H1 (cell line): Measurements from ENCODE around the gene LDHAL6A. TPM values are rescaled to one million over a fixed set of nuclear protein-coding genes. Genes with fewer than 3 reads are reported as not detected.

Experiments
- CTCF ChIA-PET: fragments of 300-600 bp; sonication (Branson Sonifier 250); formaldehyde crosslinking; loops from one replicate; lab custom pipeline; 2021; ENCODE audit not compliant: partially characterized antibody; lab: Charles Lee
- POLR2A ChIA-PET: fragments of 300-600 bp; sonication (Branson Sonifier 250); formaldehyde crosslinking; loops from one replicate; lab custom pipeline; 2021; ENCODE audit warnings: inconsistent platforms; ENCODE audit not compliant: partially characterized antibody; lab: Charles Lee
- DNase-seq, 2 experiments: peaks; one replicate each; pipeline versions ENCODE4 v3.0.0 to v3.0.0-alpha.2; 2010 to 2022; ENCODE audit warnings: low spot score in 2 of 2, low read depth in 1 of 2, mixed read lengths in 1 of 2
- FAIRE-seq: peaks from 2 replicates; lab custom pipeline; 2011; peaks lifted over from hg19 to GRCh38; lab: Jason Lieb, UNC
- H2AFZ ChIP-seq: 2 replicates; pipeline ENCODE4 v1.8.1; 2012; ENCODE audit warnings: low read length, inconsistent platforms
- H2AK5ac ChIP-seq: 2 replicates; pipeline ENCODE4 v1.6.1; 2013; ENCODE audit warnings: low read depth, low read length
- H2BK120ac ChIP-seq: replicated peaks from 2 replicates; pipeline ENCODE3; 2013; ENCODE audit warnings: low read depth, low read length, inconsistent platforms
- H2BK12ac ChIP-seq: 2 replicates; pipeline ENCODE4 v1.6.1; 2013; ENCODE audit warnings: low read depth, low read length
- H2BK15ac ChIP-seq: 2 replicates; pipeline ENCODE4 v1.6.1; 2013; ENCODE audit warnings: low read length
- H2BK20ac ChIP-seq: 2 replicates; pipeline ENCODE4 v1.6.1; 2013; ENCODE audit warnings: low read length
- H2BK5ac ChIP-seq: 2 replicates; pipeline ENCODE4 v1.6.1; 2013; ENCODE audit warnings: low read depth, low read length
- H3K14ac ChIP-seq: 2 replicates; pipeline ENCODE4 v1.6.1; 2013; ENCODE audit warnings: inconsistent platforms; ENCODE audit not compliant: insufficient read length
- H3K18ac ChIP-seq: 2 replicates; pipeline ENCODE4 v1.6.1; 2013; ENCODE audit warnings: low read length; ENCODE audit errors: extremely low read depth
- H3K23ac ChIP-seq: 2 replicates; pipeline ENCODE4 v1.6.1; 2013; ENCODE audit warnings: inconsistent platforms; ENCODE audit not compliant: insufficient read length
- H3K23me2 ChIP-seq: 2 replicates; pipeline ENCODE4 v1.6.1; 2013; ENCODE audit warnings: low read depth, low read length
- H3K27ac ChIP-seq: 2 replicates; pipeline ENCODE4 v1.6.1; 2011; ENCODE audit warnings: low read depth, low read length, inconsistent platforms
- H3K27me3 ChIP-seq, 4 experiments: replicated peaks in 1 of 4; 1 replicate in 1 of 4; 2 replicates in 3 of 4; pipeline versions ENCODE4 v1.6.1 to v1.8.1; 2011 to 2013; ENCODE audit warnings: low read length in 3 of 4, mild to moderate bottlenecking in 3 of 4, inconsistent platforms in 2 of 4, mixed read lengths in 2 of 4, moderate library complexity in 1 of 4; ENCODE audit not compliant: control insufficient read depth in 3 of 4, insufficient read depth in 3 of 4; ENCODE audit errors: extremely low read depth in 1 of 4
- H3K36me3 ChIP-seq, 4 experiments: 2 replicates each; pipeline versions ENCODE4 v1.6.1 to v1.8.1; 2011 to 2013; ENCODE audit warnings: mild to moderate bottlenecking in 4 of 4, low read length in 3 of 4, moderate library complexity in 2 of 4, control low read depth in 1 of 4, inconsistent platforms in 1 of 4; ENCODE audit not compliant: insufficient read depth in 4 of 4, control insufficient read depth in 2 of 4
- H3K4ac ChIP-seq: replicated peaks from 2 replicates; pipeline ENCODE3; 2013; ENCODE audit warnings: low read length, low read depth, mixed read lengths, inconsistent platforms; ENCODE audit not compliant: insufficient read length
- H3K4me1 ChIP-seq, 4 experiments: replicated peaks in 1 of 4; 1 replicate in 1 of 4; 2 replicates in 3 of 4; pipeline versions ENCODE4 v1.6.1 to v1.8.1; 2011 to 2013; ENCODE audit warnings: low read length in 3 of 4, inconsistent platforms in 2 of 4, mixed read lengths in 1 of 4; ENCODE audit not compliant: insufficient read depth in 4 of 4, control insufficient read depth in 3 of 4
- H3K4me2 ChIP-seq, 2 experiments: 2 replicates each; pipeline versions ENCODE4 v1.6.1 to v1.8.1; 2011 to 2013; ENCODE audit warnings: low read depth in 2 of 2, low read length in 2 of 2, control low read depth in 1 of 2, inconsistent platforms in 1 of 2, mild to moderate bottlenecking in 1 of 2; ENCODE audit not compliant: insufficient read depth in 1 of 2
- H3K4me3 ChIP-seq, 4 experiments: fragments of 200-600, 300-600 bp in 1 of 4; sonication (generic), shearing (Covaris generic), sonication (Bioruptor Twin) in 1 of 4; 2 replicates each; pipeline versions ENCODE4 v1.5.1 to v1.8.1; 2011 to 2016; ENCODE audit warnings: low read length in 4 of 4, low read depth in 3 of 4, control low read depth in 2 of 4, inconsistent platforms in 2 of 4, mild to moderate bottlenecking in 2 of 4, mixed read lengths in 1 of 4, moderate library complexity in 1 of 4; ENCODE audit not compliant: insufficient read depth in 2 of 4; ENCODE audit errors: extremely low read depth in 1 of 4
- H3K56ac ChIP-seq: replicated peaks from 2 replicates; pipeline ENCODE3; 2013; ENCODE audit warnings: low read depth, mild to moderate bottlenecking, mixed read lengths, low read length, inconsistent platforms; ENCODE audit not compliant: insufficient read length
- H3K79me1 ChIP-seq: 2 replicates; pipeline ENCODE4 v1.6.1; 2013; ENCODE audit warnings: low read depth, low read length, control low read depth
- H3K79me2 ChIP-seq, 2 experiments: 2 replicates each; pipeline versions ENCODE4 v1.6.1 to v1.8.1; 2012 to 2013; ENCODE audit warnings: low read length in 2 of 2, mild to moderate bottlenecking in 2 of 2, inconsistent platforms in 1 of 2; ENCODE audit not compliant: insufficient read depth in 2 of 2, control insufficient read depth in 1 of 2
- H3K9ac ChIP-seq, 4 experiments: replicated peaks in 1 of 4; 1 replicate in 1 of 4; 2 replicates in 3 of 4; pipeline versions ENCODE4 v1.6.1 to v1.8.1; 2011 to 2013; ENCODE audit warnings: low read depth in 3 of 4, low read length in 3 of 4, control low read depth in 2 of 4, mild to moderate bottlenecking in 2 of 4, moderate library complexity in 2 of 4, inconsistent platforms in 1 of 4; ENCODE audit errors: extremely low read depth in 1 of 4
- H3K9me3 ChIP-seq, 2 experiments: 2 replicates each; pipeline versions ENCODE4 v1.6.1 to v1.8.1; 2012 to 2013; ENCODE audit warnings: mild to moderate bottlenecking in 2 of 2, moderate library complexity in 2 of 2, control low read depth in 1 of 2, inconsistent platforms in 1 of 2, low read depth in 1 of 2, low read length in 1 of 2, mixed read lengths in 1 of 2; ENCODE audit not compliant: insufficient read depth in 2 of 2
- H4K20me1 ChIP-seq, 2 experiments: replicated peaks in 1 of 2; 2 replicates each; pipeline versions ENCODE3 to v1.8.1; 2011 to 2013; ENCODE audit warnings: inconsistent platforms in 2 of 2, low read length in 2 of 2, mild to moderate bottlenecking in 1 of 2; ENCODE audit not compliant: insufficient read depth in 2 of 2, control insufficient read depth in 1 of 2
- H4K5ac ChIP-seq: 2 replicates; pipeline ENCODE4 v1.6.1; 2013; ENCODE audit warnings: low read length, low read depth, mixed read lengths, inconsistent platforms; ENCODE audit not compliant: insufficient read length
- H4K8ac ChIP-seq: 2 replicates; pipeline ENCODE4 v1.8.0; 2013; ENCODE audit warnings: mild to moderate bottlenecking, moderate library complexity, low read length, inconsistent platforms; ENCODE audit not compliant: insufficient read depth; ENCODE audit errors: extremely low read depth
- H4K91ac ChIP-seq: replicated peaks from 2 replicates; pipeline ENCODE3; 2013; ENCODE audit warnings: low read length, mixed read lengths, inconsistent platforms; ENCODE audit not compliant: insufficient read length
- ATF3 ChIP-seq: IDR thresholded peaks from 2 replicates; pipeline ENCODE4 v1.6.1; 2011; ENCODE audit warnings: low read depth, mild to moderate bottlenecking, low read length; ENCODE audit not compliant: insufficient read depth
- BACH1 ChIP-seq: IDR thresholded peaks from 2 replicates; pipeline ENCODE4 v1.6.1; 2012; ENCODE audit warnings: low read length, improper control_type of control experiment
- EZH2 ChIP-seq: fragments of 200-600 bp; sonication (generic); IDR thresholded peaks from 2 replicates; pipeline ENCODE4 v1.7.1; 2012; ENCODE audit warnings: low read depth, mild to moderate bottlenecking, moderate library complexity, low read length, inconsistent platforms; ENCODE audit not compliant: severe bottlenecking
- KDM4A ChIP-seq: IDR thresholded peaks from one replicate; pipeline ENCODE4 v1.7.1; 2012; ENCODE audit warnings: low read depth, mild to moderate bottlenecking, moderate library complexity, low read length, inconsistent platforms; ENCODE audit not compliant: severe bottlenecking
- KDM5A ChIP-seq: fragments of 200-600 bp; IDR thresholded peaks from 2 replicates; pipeline ENCODE4 v1.7.1; 2012; ENCODE audit warnings: mild to moderate bottlenecking, low read length, inconsistent platforms, mixed read lengths
- NRF1 ChIP-seq: IDR thresholded peaks from 2 replicates; pipeline ENCODE4 v1.6.1; 2011; ENCODE audit warnings: mild to moderate bottlenecking, low read depth, low read length, improper control_type of control experiment
- SIRT6 ChIP-seq: IDR thresholded peaks from one replicate; pipeline ENCODE4 v1.7.1; 2012; ENCODE audit warnings: low read length, inconsistent platforms
- SP2 ChIP-seq: IDR thresholded peaks from 2 replicates; pipeline ENCODE4 v1.6.1; 2012; ENCODE audit warnings: mild to moderate bottlenecking, low read length, inconsistent platforms
- TAF1 ChIP-seq: IDR thresholded peaks from 2 replicates; pipeline ENCODE4 v1.6.1; 2011; ENCODE audit warnings: mild to moderate bottlenecking, low read depth, low read length
- WGBS, 2 experiments: shearing (Covaris generic) in 1 of 2; methylation state at CpG; one replicate each; pipeline versions ENCODE4 v1.1.6 to v1.1.7; 2013 to 2015; ENCODE audit warnings: low lambda C conversion rate in 2 of 2, mixed read lengths in 2 of 2, inconsistent platforms in 1 of 2, low coverage in 1 of 2, missing lambda C conversion rate in 1 of 2; ENCODE audit not compliant: insufficient replicate concordance in 2 of 2, insufficient coverage in 1 of 2, insufficient read length in 1 of 2; ENCODE audit errors: extremely low coverage in 1 of 2, missing lambda C conversion rate in 1 of 2; 5-methylcytosine and 5-hydroxymethylcytosine counted together
- polyA plus RNA-seq, 7 experiments: library from polyadenylated mRNA; depleted of rRNA in 3 of 7; stranded (reverse) in 5 of 7; unstranded in 2 of 7; fragments of >200 nt in 5 of 7; fragments of 200-250 nt in 2 of 7; gene quantifications; 1 replicate in 5 of 7; 2 replicates in 1 of 7; 4 replicates in 1 of 7; pipeline versions ENCODE4 v1.2.1 to v1.2.3, GENCODE V29; 2011 to 2013; ENCODE audit warnings: missing spikeins in 2 of 7, mixed read lengths in 2 of 7
- total RNA-seq: library from RNA; stranded (reverse); fragmentation: NEBNext Ultra II Directional; extraction: Animal tissue kit (Norgen Biotek cat#: 25700); gene quantifications from 2 replicates; pipeline ENCODE4 v1.2.1, GENCODE V29; 2021

The LDHAL6A gene
- total and polyA plus RNA-seq, 2 of the 8 experiments (the other 6 are each of a cell fraction or from before 2014, with no cell fraction given) = not detected

GRCh38 chr11:18524248-18524647 lies 68.6 kb downstream of the LDHAL6A start:
- ChIA-PET POLR2A (no interaction called here), CTCF (interaction anchor here (2.5 kb wide), 1 partner anchor 16 kb away, joined by 10 read pairs; no protein-coding TSS in a partner anchor)
- 82% methylated on average over 1 of the region's 1 CpG; no CpG with 5 or more reads in 1 of the 2 experiments for WGBS, 2 experiments

More at GRCh38 chr11:18524248-18524647, 68.6 kb downstream of the LDHAL6A start:
- peaks cover 0 to 3% (median 0%) of the 10 kb centered on the region in 4 experiments; a peak in 1 of 8 replicates for H3K36me3 ChIP-seq
- no peak overlapping the region for H3K4ac ChIP-seq
- H3K18ac ChIP-seq = no peak overlapping the region
- H4K5ac ChIP-seq = no peak overlapping the region
- no peak overlapping the region for H4K91ac ChIP-seq
- H3K23ac ChIP-seq = no peak overlapping the region
- H3K4me2 ChIP-seq = no peak overlapping the region
- H2BK120ac ChIP-seq = no peak overlapping the region
- DNase-seq = no peak
- no peak overlapping the region for H2BK5ac ChIP-seq
- no peak overlapping the region for H2BK20ac ChIP-seq
- no peak overlapping the region for H3K14ac ChIP-seq
- FAIRE-seq = no peak
- H3K79me2 ChIP-seq = peaks cover 0 to 67% of the 10 kb centered on the region in 2 experiments; a peak in 2 of 4 replicates
- no peak overlapping the region for H2AK5ac ChIP-seq
- H4K20me1 ChIP-seq = peaks cover 0 to 4% of the 10 kb centered on the region in 2 experiments
- H2BK15ac ChIP-seq = no peak overlapping the region
- H2AFZ ChIP-seq = no peak overlapping the region
- no peaks in the 10 kb centered on the region for H3K27me3 ChIP-seq
- H3K23me2 ChIP-seq = peaks cover 2% of the 10 kb centered on the region; the same call in 1 of the 2 replicates
- peaks cover 3% of the 10 kb centered on the region; the same call in 1 of the 2 replicates for H3K79me1 ChIP-seq
- H3K56ac ChIP-seq = no peak overlapping the region
- H3K9ac ChIP-seq = no peak overlapping the region
- peaks cover 0 to 3% (median 0%) of the 10 kb centered on the region in 4 experiments; a peak in 2 of 7 replicates for H3K4me1 ChIP-seq
- H4K8ac ChIP-seq = no peak overlapping the region
- no peaks in the 10 kb centered on the region for H3K9me3 ChIP-seq
- H3K4me3 ChIP-seq = no peak overlapping the region
- H2BK12ac ChIP-seq = no peak overlapping the region
- TF ChIP-seq BACH1 (no peak), SP2 (no peak), KDM4A (no peak), SIRT6 (no peak), EZH2 (no peak), ATF3 (no peak), TAF1 (no peak), NRF1 (no peak), KDM5A (no peak)
- no peak overlapping the region for H3K27ac ChIP-seq
